ENCODE data around the gene HAGHL.
"Not testable (repeated sequence)": the region's sequence is repeated elsewhere in the genome, so short reads cannot be mapped to it uniquely, and the experiment has no call there.

DNA sequence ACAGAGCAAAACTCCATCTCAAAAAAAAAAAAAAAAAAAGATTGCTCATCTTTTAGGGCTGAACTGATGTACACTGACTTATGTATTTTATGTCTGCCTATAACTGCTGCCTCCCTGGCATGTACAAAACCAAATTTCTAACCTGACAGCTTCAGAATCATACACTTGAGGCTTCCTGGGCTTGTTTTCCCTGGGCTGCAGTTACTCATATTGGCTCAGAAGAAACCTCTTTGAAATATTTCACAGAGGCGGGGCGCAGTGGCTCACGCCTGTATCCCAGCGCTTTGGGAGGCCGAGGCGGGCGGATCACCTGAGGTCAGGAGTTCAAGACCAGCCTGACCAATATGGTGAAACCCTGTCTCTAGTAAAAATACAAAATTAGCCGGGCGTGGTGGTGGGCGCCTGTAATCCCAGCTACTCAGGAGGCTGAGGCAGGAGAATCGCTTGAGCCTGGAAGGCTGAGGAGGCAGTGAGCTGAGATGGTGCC, 27.3 kb downstream of the HAGHL start:
- TF ChIP-seq, protein P1, sequence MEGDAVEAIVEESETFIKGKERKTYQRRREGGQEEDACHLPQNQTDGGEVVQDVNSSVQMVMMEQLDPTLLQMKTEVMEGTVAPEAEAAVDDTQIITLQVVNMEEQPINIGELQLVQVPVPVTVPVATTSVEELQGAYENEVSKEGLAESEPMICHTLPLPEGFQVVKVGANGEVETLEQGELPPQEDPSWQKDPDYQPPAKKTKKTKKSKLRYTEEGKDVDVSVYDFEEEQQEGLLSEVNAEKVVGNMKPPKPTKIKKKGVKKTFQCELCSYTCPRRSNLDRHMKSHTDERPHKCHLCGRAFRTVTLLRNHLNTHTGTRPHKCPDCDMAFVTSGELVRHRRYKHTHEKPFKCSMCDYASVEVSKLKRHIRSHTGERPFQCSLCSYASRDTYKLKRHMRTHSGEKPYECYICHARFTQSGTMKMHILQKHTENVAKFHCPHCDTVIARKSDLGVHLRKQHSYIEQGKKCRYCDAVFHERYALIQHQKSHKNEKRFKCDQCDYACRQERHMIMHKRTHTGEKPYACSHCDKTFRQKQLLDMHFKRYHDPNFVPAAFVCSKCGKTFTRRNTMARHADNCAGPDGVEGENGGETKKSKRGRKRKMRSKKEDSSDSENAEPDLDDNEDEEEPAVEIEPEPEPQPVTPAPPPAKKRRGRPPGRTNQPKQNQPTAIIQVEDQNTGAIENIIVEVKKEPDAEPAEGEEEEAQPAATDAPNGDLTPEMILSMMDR (IDR thresholded peaks at IDR 0.05): not testable (repeated sequence)
- not testable (repeated sequence) for TF ChIP-seq POLR2A, POLR2AphosphoS5 (IDR thresholded peaks at IDR 0.05)
